HL-60 (cell line): ENCODE measurements around the gene DBN1.
A peak's percentile ranks its signal among the peaks of the same experiment; 100 is the strongest.

Experiments used
- DNase-seq, 2 experiments: peaks; one replicate each; pipeline ENCODE4 v3.0.0-alpha.2; 2010 to 2020; ENCODE audit warnings: low read depth in 1 of 2, low spot score in 1 of 2
- H3K27ac ChIP-seq: fragments of 250-450 bp; sonication (Bioruptor Pico); replicated peaks from 2 replicates; pipeline ENCODE4 v1.5.1; 2020; ENCODE audit warnings: mild to moderate bottlenecking, moderate library complexity
- H3K27me3 ChIP-seq: fragments of 250-450 bp; sonication (Bioruptor Pico); 2 replicates; pipeline ENCODE4 v1.5.1; 2021; ENCODE audit warnings: mild to moderate bottlenecking, moderate library complexity; ENCODE audit not compliant: insufficient read depth, poor library complexity, severe bottlenecking
- H3K4me3 ChIP-seq: replicated peaks from 2 replicates; pipeline ENCODE4 v1.5.1; 2011; ENCODE audit warnings: mild to moderate bottlenecking, control low read depth, low read length; ENCODE audit not compliant: insufficient read depth
- CTCF ChIP-seq: IDR thresholded peaks from one replicate; pipeline ENCODE4 v1.5.1; 2011; ENCODE audit warnings: low read length, control low read depth, inconsistent platforms; ENCODE audit not compliant: insufficient read depth
- GABPA ChIP-seq: IDR thresholded peaks from 2 replicates; pipeline ENCODE4 v1.6.1; 2012; ENCODE audit warnings: low read depth
- POLR2AphosphoS5 ChIP-seq: IDR thresholded peaks from 2 replicates; pipeline ENCODE4 v1.6.1; 2012; ENCODE audit warnings: low read depth
- REST ChIP-seq: IDR thresholded peaks from 2 replicates; pipeline ENCODE4 v1.6.1; 2012; ENCODE audit warnings: low read depth; ENCODE audit not compliant: insufficient replicate concordance
- SPI1 ChIP-seq: IDR thresholded peaks from 2 replicates; pipeline ENCODE4 v1.6.1; 2012; ENCODE audit warnings: low read depth, mild to moderate bottlenecking, borderline replicate concordance

The DBN1 gene

DNA sequence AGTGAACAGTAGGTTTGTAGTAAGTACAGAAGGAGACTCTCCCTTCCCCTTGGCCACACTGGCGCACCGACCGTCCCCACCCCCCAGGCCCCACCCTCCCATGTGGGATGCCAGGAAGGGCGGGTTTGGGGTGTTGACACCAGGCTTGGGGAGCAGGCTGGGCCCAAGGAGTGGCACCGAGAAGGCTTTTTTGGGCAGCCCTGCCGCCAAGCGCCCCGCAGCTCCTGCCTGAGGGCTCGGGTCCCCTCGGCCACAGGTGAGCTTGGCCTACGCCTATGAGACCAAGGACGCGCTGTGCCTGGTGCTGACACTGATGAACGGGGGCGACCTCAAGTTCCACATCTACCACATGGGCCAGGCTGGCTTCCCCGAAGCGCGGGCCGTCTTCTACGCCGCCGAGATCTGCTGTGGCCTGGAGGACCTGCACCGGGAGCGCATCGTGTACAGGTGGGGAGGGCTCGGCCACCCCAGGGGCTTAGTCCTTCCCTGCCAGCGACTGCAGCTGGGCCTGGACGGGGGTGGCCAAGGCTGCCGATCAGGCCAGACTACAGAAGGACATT is 39.7 kb downstream of the DBN1 start:
- DNase-seq, result peak in 1 of 2 experiments; percentile 44
- peak overlapping the region; percentile 20; the same call in 1 of the 2 replicates for H3K27ac ChIP-seq
- no peaks in the 10 kb centered on the region for H3K27me3 ChIP-seq
- H3K4me3 ChIP-seq, result no peak overlapping the region
- TF ChIP-seq POLR2AphosphoS5, result no peak; the same call in 1 of the 2 replicates
- no peak for TF ChIP-seq GABPA
- no peak for TF ChIP-seq CTCF
- TF ChIP-seq SPI1, result no peak
- no peak for TF ChIP-seq REST

DNA sequence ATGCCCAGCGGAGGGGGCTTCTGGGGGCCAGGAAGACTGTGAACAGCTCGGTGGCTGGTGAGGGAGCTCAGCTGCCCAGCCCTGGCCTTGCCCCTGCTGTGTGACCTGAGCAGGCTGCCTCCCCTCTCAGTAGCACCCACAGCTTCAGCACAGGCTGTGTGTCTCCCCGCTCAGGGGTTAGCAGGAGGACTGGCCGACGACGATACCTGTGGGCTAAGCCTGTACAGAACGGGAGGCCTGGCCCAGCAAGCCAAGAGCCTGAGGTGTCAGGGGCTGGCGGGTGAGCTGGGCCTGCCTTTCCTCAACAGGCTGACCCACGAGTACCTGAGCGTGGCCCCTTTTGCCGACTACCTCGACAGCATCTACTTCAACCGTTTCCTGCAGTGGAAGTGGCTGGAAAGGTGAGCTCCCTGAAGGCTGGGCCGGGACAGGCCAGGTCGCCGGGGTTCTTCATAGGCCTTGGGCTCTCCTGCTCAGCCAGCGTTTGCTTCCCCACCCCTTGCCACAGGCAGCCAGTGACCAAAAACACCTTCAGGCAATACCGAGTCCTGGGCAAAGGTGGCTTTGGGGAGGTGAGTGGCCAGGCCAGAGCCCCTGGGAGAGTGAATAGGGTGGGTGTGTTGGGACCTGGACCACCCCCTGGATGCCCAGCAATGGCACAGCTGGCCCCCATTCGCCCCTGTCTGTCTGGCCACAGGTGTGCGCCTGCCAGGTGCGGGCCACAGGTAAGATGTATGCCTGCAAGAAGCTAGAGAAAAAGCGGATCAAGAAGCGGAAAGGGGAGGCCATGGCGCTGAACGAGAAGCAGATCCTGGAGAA is 40.4 kb downstream of the DBN1 start:
- Histone ChIP-seq H3K27me3 (no peaks in the 10 kb centered on the region), H3K27ac (peak overlapping the region; percentile 98), H3K4me3 (no peak overlapping the region)
- no peak for DNase-seq
- 0 out of 2 replicates have a peak, but pooled peaks have one; percentile 16 for TF ChIP-seq POLR2AphosphoS5
- no peak for TF ChIP-seq SPI1

DNA sequence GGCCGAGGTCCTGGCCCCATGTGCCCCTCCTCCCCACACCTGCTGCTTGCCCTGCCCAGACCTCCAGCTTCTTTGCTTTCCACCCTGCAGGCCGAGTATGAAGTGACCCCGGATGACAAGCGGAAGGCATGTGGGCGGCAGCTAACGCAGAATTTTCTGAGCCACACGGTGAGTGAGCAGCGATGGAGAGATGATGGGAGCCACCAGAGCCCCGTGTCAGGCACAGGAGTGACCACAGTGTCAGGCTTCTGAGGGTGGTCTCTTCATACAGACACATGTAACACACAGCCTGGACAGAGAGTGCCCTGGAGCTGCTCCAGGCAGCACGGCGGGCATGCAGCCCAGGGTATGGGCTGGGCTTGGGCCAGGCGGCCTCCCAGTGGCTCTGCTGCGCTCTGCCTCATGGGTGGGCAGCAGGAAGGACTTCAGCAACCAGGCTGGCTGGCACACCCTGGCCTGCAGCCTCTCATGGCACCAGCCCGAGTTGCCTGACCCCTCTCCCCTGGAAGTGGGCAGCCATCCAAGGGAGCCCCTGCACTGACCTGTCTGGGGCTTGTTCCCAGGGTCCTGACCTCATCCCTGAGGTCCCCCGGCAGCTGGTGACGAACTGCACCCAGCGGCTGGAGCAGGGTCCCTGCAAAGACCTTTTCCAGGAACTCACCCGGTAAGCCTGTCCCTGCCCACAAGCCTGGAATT is 41.1 kb downstream of the DBN1 start:
- TF ChIP-seq SPI1 (no peak), REST (no peak), GABPA (no peak), POLR2AphosphoS5 (no peak; the same call in 1 of the 2 replicates), CTCF (no peak)
- Histone ChIP-seq H3K27me3 (no peaks in the 10 kb centered on the region), H3K4me3 (no peak overlapping the region), H3K27ac (peak overlapping the region; percentile 98)
- DNase-seq, result no peak
